HG03457 (cell line): ENCODE measurements around the gene CWC27.
"Not testable (repeated sequence)": the region's sequence is repeated elsewhere in the genome, so short reads cannot be mapped to it uniquely, and the experiment has no call there.

Experiments used
- ATAC-seq: cut with Tn5 transposase; IDR thresholded peaks from one replicate; pipeline ENCODE4 v1.9.1; 2021; ENCODE audit warnings: moderate number of reproducible peaks; ENCODE audit not compliant: unreplicated experiment

The CWC27 gene

GRCh38 chr5:64836786-64837185, 68.1 kb downstream of the CWC27 start:
- no peak for ATAC-seq

GRCh38 chr5:64838376-64838775, 69.6 kb downstream of the CWC27 start:
- ATAC-seq, result no peak

- no peak for ATAC-seq
These were observed 70.1 kb downstream of the CWC27 start for GRCh38 chr5:64838803-64839202.

GRCh38 chr5:64839936-64840335, 71.2 kb downstream of the CWC27 start:
- no peak for ATAC-seq

GRCh38 chr5:64840958-64841357, 72.2 kb downstream of the CWC27 start:
- no peak for ATAC-seq

GRCh38 chr5:64853777-64854176, 85.0 kb downstream of the CWC27 start:
- ATAC-seq, result no peak

- no peak for ATAC-seq
These were observed 86.1 kb downstream of the CWC27 start for GRCh38 chr5:64854855-64855254.

GRCh38 chr5:64859881-64860280, 91.2 kb downstream of the CWC27 start:
- ATAC-seq, result no peak

- no peak for ATAC-seq
These were observed 92.6 kb downstream of the CWC27 start for GRCh38 chr5:64861281-64861680.

GRCh38 chr5:64864171-64864570, 95.4 kb downstream of the CWC27 start:
- ATAC-seq, result no peak

GRCh38 chr5:64865662-64866061, 96.9 kb downstream of the CWC27 start:
- ATAC-seq, result no peak

- no peak for ATAC-seq
These were observed 100.7 kb downstream of the CWC27 start for GRCh38 chr5:64869419-64869818.

GRCh38 chr5:64872044-64872443, 103.3 kb downstream of the CWC27 start:
- ATAC-seq, result no peak

GRCh38 chr5:64873441-64873840, 104.7 kb downstream of the CWC27 start:
- no peak for ATAC-seq

GRCh38 chr5:64874753-64875152, 106.0 kb downstream of the CWC27 start:
- no peak for ATAC-seq

- ATAC-seq, result no peak
These were observed 107.5 kb downstream of the CWC27 start for GRCh38 chr5:64876203-64876602.

- ATAC-seq, result no peak
These were observed 112.1 kb downstream of the CWC27 start for GRCh38 chr5:64880821-64881220.

GRCh38 chr5:64883912-64884311, 115.2 kb downstream of the CWC27 start:
- no peak for ATAC-seq

GRCh38 chr5:64884541-64884940, 115.8 kb downstream of the CWC27 start:
- ATAC-seq, result no peak

GRCh38 chr5:64887910-64888309, 119.2 kb downstream of the CWC27 start:
- no peak for ATAC-seq

GRCh38 chr5:64895748-64896147, 127.0 kb downstream of the CWC27 start:
- no peak for ATAC-seq

GRCh38 chr5:64899838-64900237, 131.1 kb downstream of the CWC27 start:
- no peak for ATAC-seq

- ATAC-seq, result no peak
These were observed 131.9 kb downstream of the CWC27 start for GRCh38 chr5:64900618-64901017.

- ATAC-seq, result not testable (repeated sequence)
These were observed 138.7 kb downstream of the CWC27 start for GRCh38 chr5:64907399-64907798.
